Anterior cingulate cortex (tissue), 58 donors: ENCODE results near the gene ANKS1B.
A peak's percentile ranks its signal among the peaks of the same experiment; 100 is the strongest.

Source experiments
- DNase-seq, 58 donors: peaks; one replicate each; lab custom pipeline; 2025; lab: John Stamatoyannopoulos, UW

ANKS1B gene

DNA sequence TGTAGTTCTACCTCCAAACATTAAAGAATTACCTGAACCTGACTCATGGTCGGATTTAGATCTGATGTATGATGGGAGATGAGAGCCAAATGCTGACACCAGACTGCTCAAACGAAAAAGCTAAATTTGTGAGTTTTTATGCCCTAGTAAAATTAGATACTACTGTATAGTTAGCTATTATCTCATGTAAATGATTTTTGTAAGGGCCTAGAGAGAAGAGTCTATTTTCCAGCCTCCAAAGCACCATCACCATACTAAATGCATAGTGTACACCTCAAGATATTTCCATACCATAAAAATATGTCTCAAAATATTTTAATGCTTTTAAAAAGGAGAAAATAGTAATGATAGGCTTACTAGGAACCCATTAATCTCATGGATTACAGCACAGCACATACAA, 18.3 kb downstream of the ANKS1B start:
- DNase-seq = no peak

DNA sequence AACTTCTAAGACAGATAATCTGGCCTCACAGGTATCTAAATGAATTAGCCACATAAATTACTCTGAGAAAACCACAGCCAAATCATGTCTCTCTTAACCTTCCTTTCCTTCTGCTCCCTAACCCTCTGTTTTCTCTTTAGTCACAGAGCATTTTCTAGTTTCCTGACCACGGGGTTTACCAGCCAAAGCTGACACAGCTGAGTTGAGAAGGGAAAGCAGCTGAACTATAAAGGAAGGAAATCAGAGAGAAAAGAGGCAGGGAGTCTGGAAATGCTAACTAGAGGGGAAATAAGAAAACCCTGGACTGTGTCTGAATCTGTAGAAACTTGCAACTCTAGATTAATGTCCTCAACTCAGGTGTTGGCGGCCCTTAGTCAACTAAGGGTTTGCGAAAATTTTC, 24.4 kb downstream of the ANKS1B start:
- DNase-seq = no peak

DNA sequence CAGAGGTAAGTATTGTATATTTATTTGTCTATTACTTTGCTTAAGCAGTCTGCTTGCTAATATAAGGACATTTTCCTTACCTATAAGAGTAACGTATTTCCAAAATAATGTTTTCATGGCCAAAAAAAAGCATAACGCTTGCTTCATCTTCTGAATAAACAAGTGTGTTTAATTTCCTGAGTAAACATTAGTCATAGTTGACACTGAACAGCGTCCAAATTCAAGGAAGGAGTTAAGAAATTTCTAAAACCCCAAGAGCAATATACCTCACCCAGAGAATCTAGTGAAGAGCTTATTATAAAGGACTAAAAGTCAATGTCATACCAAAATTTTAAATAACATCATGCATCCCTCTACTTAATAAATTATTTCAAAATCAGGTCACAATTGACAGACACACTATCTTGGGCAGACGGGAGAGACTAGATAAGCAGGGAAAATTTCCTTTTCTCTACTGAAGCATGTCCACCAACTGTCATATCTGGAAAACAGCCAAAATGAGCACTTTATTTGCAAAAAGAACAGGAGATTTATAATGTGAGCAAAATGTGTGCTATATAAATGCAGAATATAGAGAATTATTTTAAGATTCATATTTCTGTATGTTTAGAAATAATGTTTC, 25.1 kb downstream of the ANKS1B start:
- no peak for DNase-seq

DNA sequence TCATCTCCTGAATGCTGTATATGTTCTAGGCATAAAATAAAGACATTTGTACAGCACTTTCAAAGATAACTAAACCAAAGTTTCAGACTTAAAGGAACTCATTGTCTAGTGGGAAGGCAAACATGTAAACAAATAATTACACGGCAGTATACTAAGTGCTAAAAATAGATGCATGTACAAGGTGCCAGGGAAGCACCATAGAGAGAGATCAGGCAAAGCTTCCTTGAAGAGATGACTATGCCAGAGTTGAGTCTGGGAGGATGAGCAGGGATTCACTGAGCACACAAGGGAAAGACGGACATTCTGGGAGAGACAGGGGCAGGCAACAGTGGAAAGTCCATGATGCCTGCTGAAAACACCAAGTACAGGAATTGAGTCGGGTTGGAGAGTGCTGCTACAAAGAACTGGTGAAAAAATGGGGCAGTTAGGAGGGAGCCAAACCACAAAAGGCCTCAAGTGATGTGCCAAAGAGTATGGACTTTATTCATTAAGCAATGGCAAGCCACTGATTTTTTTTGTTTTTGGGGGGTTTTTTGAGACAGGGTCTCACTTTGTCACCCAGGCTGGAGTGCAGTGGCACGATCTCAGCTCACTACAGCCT, 26.8 kb downstream of the ANKS1B start:
- no peak for DNase-seq

DNA sequence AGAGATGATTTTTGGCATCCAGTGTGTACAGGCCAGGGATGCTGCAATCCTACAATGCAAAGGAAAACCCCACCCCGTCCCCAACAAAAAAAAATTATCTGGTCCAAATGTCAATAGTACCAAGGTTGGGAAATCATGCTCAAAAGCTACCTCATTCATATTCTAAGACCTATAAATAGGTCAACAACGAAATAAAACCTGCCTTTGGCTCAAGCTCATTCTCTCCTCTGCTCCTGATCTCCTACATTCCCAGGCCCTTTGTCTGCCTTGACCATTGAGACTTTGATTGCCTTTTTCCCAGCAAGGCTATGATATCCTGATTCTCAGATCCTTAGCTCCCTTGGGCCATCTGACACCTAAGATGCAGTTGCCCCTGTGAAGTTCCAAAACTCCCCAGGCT, 30.0 kb downstream of the ANKS1B start:
- DNase-seq = no peak

DNA sequence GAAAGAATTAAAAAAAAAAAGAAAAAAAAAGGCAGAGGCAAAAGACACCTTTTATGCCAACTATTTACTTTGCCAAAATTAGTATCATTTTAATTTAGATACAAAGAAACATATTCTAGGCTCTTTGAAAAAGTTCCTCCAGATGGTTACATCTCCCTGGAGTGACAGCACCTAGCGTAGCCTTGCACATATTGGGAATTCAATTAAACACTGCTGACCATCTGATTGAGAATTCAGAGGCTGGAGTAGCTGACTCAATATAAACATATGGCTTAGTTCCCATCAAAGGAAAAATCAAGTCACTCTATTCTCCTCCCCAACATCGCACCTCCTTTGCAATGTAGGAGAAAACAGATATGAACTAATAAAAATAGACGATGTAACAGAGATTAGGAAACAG, 36.4 kb downstream of the ANKS1B start:
- DNase-seq = no peak

DNA sequence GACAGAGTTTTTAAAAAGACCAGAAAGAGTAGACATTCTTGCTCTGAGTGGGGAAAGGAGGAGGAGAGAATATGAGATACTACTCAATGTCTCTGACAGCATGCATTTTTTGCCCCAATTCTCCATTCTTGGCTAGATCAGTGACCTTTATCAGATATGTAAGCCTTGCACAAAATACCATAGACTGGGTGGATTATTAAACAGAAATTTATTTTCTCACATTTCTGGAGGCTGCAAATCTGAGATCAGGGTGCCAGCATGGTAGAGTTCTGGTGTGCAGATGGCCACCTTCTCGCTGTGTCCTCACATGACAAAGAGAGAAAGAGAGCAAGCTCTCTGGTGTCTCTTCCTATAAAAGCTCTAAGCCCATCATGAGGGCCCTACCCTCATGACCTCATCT, 38.6 kb downstream of the ANKS1B start:
- DNase-seq = no peak

DNA sequence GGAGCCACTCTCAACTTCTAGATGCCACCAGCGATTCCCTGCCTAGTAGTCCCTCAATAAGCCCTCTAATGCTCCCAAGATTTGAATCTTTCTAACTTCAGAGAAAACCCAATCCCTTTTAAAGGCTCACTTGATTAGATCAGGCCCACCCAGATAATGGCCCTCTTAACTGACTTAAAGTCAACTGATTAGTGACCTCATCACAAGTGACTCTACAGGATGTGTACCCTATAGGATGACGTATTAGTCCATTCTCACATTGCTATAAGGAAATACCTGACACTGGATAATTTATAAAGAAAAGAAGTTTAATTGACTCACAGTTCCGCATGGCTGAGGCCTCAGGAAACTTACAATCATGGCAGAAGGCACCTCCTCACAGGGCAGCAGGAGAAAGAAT, 49.1 kb downstream of the ANKS1B start:
- no peak for DNase-seq

DNA sequence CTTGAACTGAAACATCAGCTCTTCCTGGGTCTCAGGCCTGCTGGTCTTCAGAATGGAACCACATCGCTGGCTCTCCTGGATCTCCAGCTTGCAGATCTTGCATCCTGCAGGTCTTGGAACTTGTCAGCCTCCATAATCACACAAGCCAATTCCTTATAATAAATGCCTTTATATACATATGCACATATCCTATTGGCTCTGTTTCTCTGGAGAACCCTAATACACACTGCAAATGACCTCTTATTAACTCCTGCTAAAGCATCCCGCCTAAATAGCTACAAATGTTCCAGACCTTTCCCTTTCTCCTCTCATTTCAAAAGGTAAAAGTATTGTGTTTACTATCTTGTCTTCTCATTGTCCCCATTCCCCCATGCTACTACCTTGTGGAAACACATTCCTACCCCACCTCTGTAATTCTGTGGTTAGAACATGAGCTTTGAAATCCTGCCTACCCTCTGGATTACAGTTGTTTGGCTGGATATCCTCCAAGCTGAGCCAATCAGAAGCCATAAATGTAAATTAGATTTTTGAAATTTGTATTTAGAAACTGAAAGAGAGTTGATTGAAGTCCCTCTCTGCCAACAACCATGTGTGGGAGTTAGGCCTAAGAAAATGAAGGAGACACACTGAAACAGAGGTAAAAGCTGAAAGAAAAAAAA, 58.1 kb downstream of the ANKS1B start:
- DNase-seq = no peak

DNA sequence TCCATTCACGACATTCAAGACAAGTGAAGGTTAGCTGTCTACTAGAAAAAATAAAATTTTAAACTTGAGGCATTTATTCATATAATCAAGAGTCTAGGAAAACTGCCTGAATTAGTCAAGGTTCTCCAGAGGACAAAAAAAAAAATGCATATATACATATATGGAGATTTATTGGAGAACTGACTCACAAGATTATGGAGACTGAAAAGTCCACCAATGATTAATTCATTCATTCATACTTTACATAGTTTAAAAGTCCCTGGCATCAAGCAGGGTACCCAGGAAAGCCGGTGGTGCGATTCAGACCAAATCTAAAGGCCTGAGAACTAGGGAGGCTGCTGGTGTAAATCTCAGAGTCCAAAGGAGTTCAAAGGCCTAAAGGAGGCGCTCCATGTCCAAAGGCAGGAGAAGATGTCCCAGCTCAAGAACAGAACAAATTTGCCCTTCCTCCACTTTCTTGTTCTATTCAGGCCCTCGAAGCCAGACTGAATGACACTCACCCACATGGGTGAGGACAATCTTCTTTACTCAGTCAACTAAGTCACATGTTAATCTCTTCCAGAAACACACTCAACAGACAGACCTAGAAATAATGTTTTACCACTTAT, 64.3 kb downstream of the ANKS1B start:
- DNase-seq = no peak

DNA sequence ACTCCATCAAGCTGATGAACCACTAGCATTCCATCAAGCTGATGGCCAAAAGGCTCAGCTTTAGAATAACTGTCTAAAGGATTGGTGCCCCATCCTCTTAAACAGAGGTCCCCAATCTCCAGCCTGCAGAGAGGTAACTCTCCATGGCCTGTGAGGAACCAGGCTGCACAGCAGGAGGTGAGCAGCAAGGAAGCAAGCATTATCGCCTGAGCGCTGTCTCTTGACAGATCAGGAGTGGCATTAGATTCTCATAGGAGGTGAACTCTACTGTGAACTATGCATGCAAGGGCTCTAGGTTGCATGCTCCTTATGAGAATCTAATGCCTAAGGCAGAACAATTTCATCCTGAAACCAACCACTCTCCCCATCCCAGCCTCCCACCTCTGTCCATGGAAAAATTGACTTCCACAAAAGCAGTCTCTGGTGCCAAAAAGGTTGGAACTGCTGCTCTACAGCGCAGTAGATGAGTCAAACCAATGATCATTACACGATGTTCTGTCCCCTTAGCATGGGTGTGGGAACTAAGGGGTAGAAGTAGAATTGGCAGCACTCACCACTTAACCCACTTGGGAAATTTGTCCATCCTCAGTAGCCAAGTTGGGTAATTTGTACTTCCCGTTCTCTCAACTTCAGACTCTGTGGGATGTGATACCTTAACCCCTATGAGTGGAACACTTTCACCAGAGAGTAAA, 66.9 kb downstream of the ANKS1B start:
- no peak for DNase-seq

DNA sequence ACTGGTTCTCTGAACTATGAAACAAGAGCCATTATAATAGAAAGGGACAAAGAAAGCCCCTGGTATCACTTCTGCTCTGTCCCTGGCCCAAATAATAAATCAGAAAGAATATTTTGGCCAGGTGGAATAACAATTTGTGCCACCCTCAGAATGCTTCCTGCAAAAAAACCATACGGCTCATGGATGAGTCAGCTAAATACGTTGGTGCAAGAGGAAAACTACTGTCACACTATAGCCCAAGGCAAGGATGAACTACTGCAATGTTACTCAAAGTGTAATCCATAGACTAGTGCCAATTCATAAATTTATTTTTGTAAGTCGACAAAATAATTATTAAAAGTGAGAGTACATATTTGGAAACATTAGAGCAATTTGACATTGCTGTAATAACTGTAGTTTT, 68.2 kb downstream of the ANKS1B start:
- DNase-seq = no peak

DNA sequence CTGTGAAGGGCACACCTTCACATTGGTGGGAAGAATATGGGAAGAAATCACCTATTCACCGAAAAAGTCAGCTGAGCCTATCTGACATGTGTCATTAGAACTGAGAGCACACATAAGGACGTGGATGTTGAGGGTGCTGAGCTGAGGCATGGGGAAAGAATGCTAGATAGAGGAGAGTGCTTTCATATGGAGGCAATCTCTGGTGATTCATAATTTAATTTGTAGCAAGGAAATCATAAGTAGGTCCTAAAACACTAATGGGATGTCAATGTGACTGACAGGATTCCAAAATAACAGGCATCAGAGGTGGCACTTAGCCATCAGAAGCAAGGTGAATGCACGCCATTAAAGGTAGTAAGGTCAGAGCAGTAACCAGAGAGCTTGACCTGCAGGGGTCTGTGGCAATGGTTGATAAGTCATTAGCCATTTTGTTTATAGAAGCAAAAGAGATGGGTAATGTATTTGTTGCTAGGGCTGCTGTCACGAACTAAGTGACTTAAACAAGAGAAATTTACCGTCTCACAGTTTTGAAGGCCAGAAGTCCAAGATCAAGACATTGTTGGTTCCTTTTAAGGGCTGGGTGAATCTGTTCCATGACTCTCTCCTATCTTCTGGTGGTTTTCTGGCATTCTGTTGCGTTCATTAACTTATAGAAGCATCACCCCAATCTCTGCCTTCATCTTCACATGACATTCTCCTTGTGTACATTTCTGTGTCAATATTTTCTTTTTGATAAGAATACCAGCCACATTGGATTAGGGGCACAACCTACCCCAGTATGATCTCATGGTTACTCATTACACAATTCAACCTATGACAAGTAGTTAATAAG, 69.3 kb downstream of the ANKS1B start:
- no peak for DNase-seq

DNA sequence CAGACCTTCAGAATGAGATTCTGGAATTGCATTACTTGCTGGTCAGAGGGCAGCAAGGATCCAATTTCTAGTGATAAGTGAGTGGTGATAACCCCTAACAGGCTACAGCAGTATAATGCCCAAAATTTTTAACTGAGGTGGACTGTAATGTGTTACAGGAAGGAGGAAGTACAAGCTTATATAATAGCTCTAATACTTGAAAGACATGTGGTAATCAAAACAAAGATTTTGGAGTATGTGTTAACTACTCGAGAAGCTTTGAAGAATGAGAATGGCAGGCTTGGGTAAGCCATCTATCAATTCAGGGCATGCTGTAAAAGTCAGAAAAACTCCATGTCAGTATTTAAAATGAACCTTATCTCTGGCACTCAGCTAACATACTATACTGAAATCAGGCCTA, 70.5 kb downstream of the ANKS1B start:
- DNase-seq = no peak

DNA sequence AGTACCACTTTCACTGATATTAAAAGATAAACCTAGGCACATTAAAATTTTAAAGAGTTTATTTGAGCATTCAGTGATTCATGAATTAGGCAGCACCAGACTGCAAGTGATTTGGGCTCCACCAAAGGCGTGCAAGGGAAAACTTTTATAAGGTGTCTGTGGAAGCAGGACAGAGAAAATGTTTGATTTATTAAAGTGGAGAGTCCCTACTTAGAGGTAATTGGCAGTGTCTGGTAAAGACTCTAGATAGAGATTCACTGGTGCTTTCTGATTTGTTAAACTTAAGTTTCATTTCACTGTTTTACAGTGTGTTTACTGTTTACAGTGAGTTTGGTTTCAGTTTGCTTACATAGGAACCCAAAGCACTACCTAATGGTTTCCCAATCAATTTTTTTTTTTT, 72.8 kb downstream of the ANKS1B start:
- DNase-seq = no peak

DNA sequence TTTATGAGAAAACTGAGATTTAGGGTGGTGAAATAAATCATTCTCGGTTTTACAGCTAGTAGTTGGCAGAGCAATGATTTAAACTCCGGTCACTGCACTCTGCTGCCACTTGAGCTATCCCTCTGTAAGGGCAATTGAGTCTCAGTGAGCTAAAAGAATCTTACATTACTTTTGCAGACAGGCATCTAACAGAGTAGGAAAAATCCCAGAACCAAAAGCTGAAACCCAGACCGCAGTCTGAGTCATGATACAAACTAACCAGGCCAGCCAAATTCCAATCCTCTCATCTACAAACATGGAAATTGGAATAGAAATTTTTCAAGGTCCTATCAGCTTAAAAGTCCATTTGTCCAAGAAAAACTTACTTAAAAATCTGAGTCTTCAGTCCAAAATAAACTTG, 73.7 kb downstream of the ANKS1B start:
- peak in 2 of 58 donors; percentile 0 to 3 for DNase-seq

DNA sequence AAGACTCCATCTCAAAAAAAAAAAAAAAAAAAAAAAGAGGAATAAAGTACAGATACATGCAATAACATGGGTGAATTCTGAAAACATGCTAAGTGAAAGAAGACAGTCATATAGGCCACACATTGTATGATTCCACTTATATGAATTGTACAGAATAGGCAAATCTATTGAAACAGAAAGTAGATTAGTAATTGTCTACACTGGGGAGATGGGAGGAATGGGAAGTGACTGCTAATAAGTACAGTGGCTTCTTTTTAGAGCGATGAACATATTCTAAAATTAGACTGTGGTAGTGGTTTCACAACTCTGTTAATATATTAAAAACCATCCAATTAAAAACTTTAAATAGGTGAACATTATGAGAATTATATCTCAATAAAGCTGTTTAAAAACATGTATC, 74.4 kb downstream of the ANKS1B start:
- no peak for DNase-seq

DNA sequence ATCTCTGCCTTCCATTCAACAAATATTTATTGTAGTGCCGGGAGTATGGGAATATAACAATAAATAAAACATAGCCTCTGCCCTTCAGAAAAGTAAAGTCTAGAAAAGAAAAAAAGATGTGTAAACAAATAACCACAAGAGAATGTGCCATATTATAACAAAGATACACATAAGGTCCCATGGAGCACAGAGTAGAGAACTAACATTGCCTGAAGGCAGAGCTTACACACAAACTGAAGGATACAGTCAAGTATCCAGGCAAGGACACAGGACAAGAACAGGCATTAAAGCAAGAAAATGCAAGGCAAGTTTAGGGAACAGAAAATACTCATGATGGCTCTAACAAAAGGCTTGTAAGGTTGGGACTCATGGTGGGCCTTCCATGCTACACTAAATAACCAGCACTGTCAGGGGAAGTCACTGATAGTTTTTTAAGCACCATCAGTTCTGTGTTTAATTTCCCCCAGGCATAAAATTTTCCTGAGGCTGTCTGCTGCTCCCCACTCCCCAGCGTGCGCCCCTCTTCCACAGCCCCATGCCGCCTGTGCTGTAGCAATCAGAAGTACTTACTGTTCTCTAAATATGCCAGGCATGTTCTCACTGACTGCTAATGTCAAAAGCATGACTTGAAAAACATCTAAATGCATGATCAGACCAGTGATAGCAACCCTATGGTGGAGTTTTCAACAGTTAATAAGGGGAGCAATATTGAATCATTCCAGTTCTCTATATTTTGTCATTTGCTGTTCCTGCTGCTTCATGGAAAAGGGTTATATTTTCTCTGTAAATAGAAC, 77.8 kb downstream of the ANKS1B start:
- DNase-seq = no peak

DNA sequence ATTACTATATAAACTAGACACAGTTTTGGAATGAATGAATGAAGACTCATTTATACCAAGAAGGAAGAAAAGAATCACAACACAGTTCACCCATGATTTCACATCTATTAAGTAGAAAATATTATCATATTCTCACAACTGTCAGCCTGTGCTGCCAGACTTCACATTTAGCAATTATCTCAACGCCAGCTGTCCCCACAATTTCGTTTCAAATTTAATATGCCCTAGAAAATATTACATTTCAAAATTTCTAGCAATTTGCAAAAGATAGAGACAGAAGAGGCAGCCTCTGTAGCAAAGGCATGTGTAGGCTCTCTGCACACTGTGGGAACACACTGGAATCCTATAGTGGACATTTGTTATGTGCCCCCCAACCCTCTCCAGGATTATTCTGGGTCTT, 83.6 kb downstream of the ANKS1B start:
- peak in 1 of 58 donors; percentile 1 for DNase-seq

DNA sequence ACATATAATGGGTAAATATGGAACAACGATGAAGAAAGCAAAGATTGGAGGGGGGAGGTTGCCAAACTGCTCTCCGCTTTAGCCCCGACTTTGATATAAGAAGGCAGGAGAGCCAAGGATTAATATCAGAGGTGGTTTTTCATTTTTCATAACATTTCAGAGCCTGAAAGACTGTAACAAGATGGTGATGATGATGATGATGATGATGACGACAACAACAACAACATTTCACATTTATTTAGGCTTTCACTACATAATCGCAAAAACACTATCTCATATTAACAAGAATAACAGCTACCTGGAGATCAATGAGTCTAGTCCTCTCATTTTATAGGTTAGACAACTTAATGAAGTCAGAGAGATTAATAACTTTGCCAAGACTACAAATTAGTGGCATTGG, 86.1 kb downstream of the ANKS1B start:
- DNase-seq = no peak
